Endothelial cell of umbilical vein (primary cell): Measurements from ENCODE around the gene NGFR. TPM values are rescaled to one million over a fixed set of nuclear protein-coding genes. Genes with fewer than 3 reads are reported as not detected.

Experiments used
- BruUV-seq: library from RNA; stranded (reverse); fragments of 400-500 nt; replicated peaks from 2 replicates; lab custom pipeline; 2021; lab: Mats Ljungman, UMichigan
- CTCF ChIA-PET: fragments of 300-600, 350-600 bp; sonication (Branson Sonifier 250); formaldehyde crosslinking; loops from one replicate; lab custom pipeline; 2021; ENCODE audit warnings: antibody characterized with exemption, inconsistent platforms; lab: Charles Lee
- POLR2A ChIA-PET: fragments of 300-600, 350-600 bp; sonication (Branson Sonifier 250); formaldehyde crosslinking; loops from one replicate; lab custom pipeline; 2021; ENCODE audit warnings: antibody characterized with exemption, inconsistent platforms; lab: Charles Lee
- DNase-seq: peaks from one replicate; pipeline ENCODE4 v3.0.0-alpha.2; 2011; ENCODE audit warnings: low read depth, low spot score
- FAIRE-seq: peaks from 2 replicates; lab custom pipeline; 2011; peaks lifted over from hg19 to GRCh38; lab: Jason Lieb, UNC
- H2AFZ ChIP-seq: 2 replicates; pipeline ENCODE4 v1.6.0; 2012; ENCODE audit warnings: low read depth, low read length, control low read depth, inconsistent platforms
- H3K27ac ChIP-seq: 2 replicates; pipeline ENCODE4 v1.5.1; 2011; ENCODE audit warnings: low read depth, mild to moderate bottlenecking, control low read depth, low read length, moderate library complexity; ENCODE audit not compliant: insufficient read depth
- H3K27me3 ChIP-seq, 2 experiments: 2 replicates each; pipeline versions ENCODE4 v1.6.0 to v1.6.1; 2011; ENCODE audit warnings: low read length in 2 of 2, mixed read lengths in 1 of 2; ENCODE audit not compliant: control insufficient read depth in 2 of 2, insufficient read depth in 2 of 2
- H3K36me3 ChIP-seq, 2 experiments: 2 replicates in 1 of 2; 3 replicates in 1 of 2; pipeline ENCODE4 v1.5.1; 2011; ENCODE audit warnings: low read length in 2 of 2, mild to moderate bottlenecking in 1 of 2, moderate library complexity in 1 of 2; ENCODE audit not compliant: control insufficient read depth in 2 of 2, insufficient read depth in 2 of 2; ENCODE audit errors: extremely low read depth in 1 of 2
- H3K4me1 ChIP-seq: 3 replicates; pipeline ENCODE4 v1.5.1; 2011; ENCODE audit warnings: mild to moderate bottlenecking, low read length; ENCODE audit not compliant: control insufficient read depth, insufficient read depth; ENCODE audit errors: extremely low read depth
- H3K4me2 ChIP-seq: 2 replicates; pipeline ENCODE4 v1.6.1; 2011; ENCODE audit warnings: low read length, control low read depth, mixed read lengths; ENCODE audit not compliant: insufficient read depth
- H3K4me3 ChIP-seq, 3 experiments: fragments of 200-600 bp in 1 of 3; sonication (generic), shearing (Covaris generic) in 1 of 3; replicated peaks in 1 of 3; 2 replicates each; pipeline ENCODE4 v1.5.1; 2011 to 2016; ENCODE audit warnings: control low read depth in 3 of 3, low read length in 3 of 3, mild to moderate bottlenecking in 2 of 3, inconsistent platforms in 1 of 3, low read depth in 1 of 3, moderate library complexity in 1 of 3; ENCODE audit not compliant: insufficient read depth in 1 of 3
- H3K79me2 ChIP-seq: 2 replicates; pipeline ENCODE4 v1.6.0; 2012; ENCODE audit warnings: low read length, inconsistent platforms; ENCODE audit not compliant: control insufficient read depth, insufficient read depth
- H3K9ac ChIP-seq: replicated peaks from 2 replicates; pipeline ENCODE3; 2011; ENCODE audit warnings: low read length, control low read depth; ENCODE audit not compliant: insufficient read depth; ENCODE audit errors: extremely low read depth
- H3K9me1 ChIP-seq: replicated peaks from 3 replicates; pipeline ENCODE4 v1.6.0; 2011; ENCODE audit warnings: mild to moderate bottlenecking, low read length; ENCODE audit not compliant: control insufficient read depth, insufficient read depth; ENCODE audit errors: extremely low read depth
- H3K9me3 ChIP-seq: replicated peaks from 2 replicates; pipeline ENCODE4 v1.5.1; 2012; ENCODE audit warnings: low read length, inconsistent platforms; ENCODE audit not compliant: control insufficient read depth, insufficient read depth
- H4K20me1 ChIP-seq: replicated peaks from 2 replicates; pipeline ENCODE3; 2011; ENCODE audit warnings: mild to moderate bottlenecking, low read length; ENCODE audit not compliant: control insufficient read depth, insufficient read depth; ENCODE audit errors: extremely low read depth
- CTCF ChIP-seq, 2 donors: IDR thresholded peaks; 1 replicate in 1 of 2; 2 replicates in 1 of 2; pipeline ENCODE4 v1.5.1; 2011; ENCODE audit warnings: low read length in 2 of 2, mild to moderate bottlenecking in 2 of 2, moderate library complexity in 2 of 2, control low read depth in 1 of 2, inconsistent platforms in 1 of 2, low read depth in 1 of 2; ENCODE audit not compliant: insufficient read depth in 1 of 2; ENCODE audit errors: extremely low read depth in 1 of 2
- EZH2 ChIP-seq: IDR thresholded peaks from 2 replicates; pipeline ENCODE4 v1.6.1; 2012; ENCODE audit warnings: borderline replicate concordance, low read depth, mild to moderate bottlenecking, moderate library complexity, low read length, inconsistent platforms; ENCODE audit not compliant: severe bottlenecking
- FOS ChIP-seq: IDR thresholded peaks from 2 replicates; pipeline ENCODE4 v1.6.1; 2011; ENCODE audit warnings: mild to moderate bottlenecking, low read length, moderate library complexity, borderline replicate concordance; ENCODE audit not compliant: insufficient read depth
- GATA2 ChIP-seq: IDR thresholded peaks from 2 replicates; pipeline ENCODE4 v1.7.0; 2011; ENCODE audit warnings: low read depth, mild to moderate bottlenecking, moderate library complexity, mixed read lengths, low read length; ENCODE audit not compliant: insufficient read length, insufficient read depth
- JUN ChIP-seq: IDR thresholded peaks from 2 replicates; pipeline ENCODE4 v1.6.1; 2011; ENCODE audit warnings: borderline replicate concordance, low read depth; ENCODE audit not compliant: insufficient read length, insufficient read depth
- MAX ChIP-seq: IDR thresholded peaks from 2 replicates; pipeline ENCODE4 v1.6.1; 2011; ENCODE audit not compliant: insufficient read depth, insufficient read length
- MYC ChIP-seq: IDR thresholded peaks from one replicate; pipeline ENCODE4 v1.6.1; 2011; ENCODE audit warnings: mild to moderate bottlenecking, low read depth, low read length
- POLR2A ChIP-seq: IDR thresholded peaks from 2 replicates; pipeline ENCODE4 v1.6.1; 2012; ENCODE audit warnings: low read depth, mild to moderate bottlenecking, control low read depth, low read length
- POLR2AphosphoS5 ChIP-seq: IDR thresholded peaks from 2 replicates; pipeline ENCODE4 v1.6.1; 2012; ENCODE audit warnings: low read depth, mild to moderate bottlenecking, control low read depth, low read length, moderate library complexity; ENCODE audit not compliant: insufficient read depth
- dilution Hi-C: fragments of 300-500 bp; cut with MboI; formaldehyde crosslinking; loops from one replicate; pipeline ENCODE4 v1.15.0; 2019; ENCODE audit warnings: low sequenced_read_pairs; ENCODE audit not compliant: extremely low pct_ligation_motif_present
- intact Hi-C: fragments of 100-400 bp; cut with micrococcal nuclease; formaldehyde crosslinking; loops from one replicate; pipeline ENCODE4 v1.10.0; 2022
- polyA plus RNA-seq, 4 experiments: library from polyadenylated mRNA; depleted of rRNA in 3 of 4; stranded (reverse) in 3 of 4; unstranded in 1 of 4; fragments of >200 nt; gene quantifications; 2 replicates each; pipeline versions ENCODE4 v1.2.1 to v1.2.3, GENCODE V29; 2011 to 2012; ENCODE audit warnings: missing spikeins in 1 of 4
- total RNA-seq: library from RNA; stranded (reverse); gene quantifications from 2 replicates; pipeline ENCODE4 v1.2.3, GENCODE V29; 2021

NGFR gene
- total and polyA plus RNA-seq, 2 donors (not counting 3 experiments of a cell fraction or from before 2014, with no cell fraction given) = not detected

DNA sequence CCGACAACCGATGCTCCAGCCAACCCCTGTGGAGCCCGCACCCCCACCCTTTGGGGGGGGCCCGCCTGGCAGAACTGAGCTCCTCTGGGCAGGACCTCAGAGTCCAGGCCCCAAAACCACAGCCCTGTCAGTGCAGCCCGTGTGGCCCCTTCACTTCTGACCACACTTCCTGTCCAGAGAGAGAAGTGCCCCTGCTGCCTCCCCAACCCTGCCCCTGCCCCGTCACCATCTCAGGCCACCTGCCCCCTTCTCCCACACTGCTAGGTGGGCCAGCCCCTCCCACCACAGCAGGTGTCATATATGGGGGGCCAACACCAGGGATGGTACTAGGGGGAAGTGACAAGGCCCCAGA is 17.9 kb downstream of the NGFR start:
- Histone ChIP-seq H3K4me2 (no peak overlapping the region), H3K27ac (no peak overlapping the region), H2AFZ (no peak overlapping the region), H3K79me2 (no peaks in the 10 kb centered on the region), H3K27me3 (peaks cover 4 to 8% of the 10 kb centered on the region in 2 experiments), H3K36me3 (no peaks in the 10 kb centered on the region), H3K4me1 (no peaks in the 10 kb centered on the region), H3K9me3 (no peaks in the 10 kb centered on the region), H4K20me1 (no peaks in the 10 kb centered on the region), H3K4me3 (no peak overlapping the region), H3K9ac (no peak overlapping the region), H3K9me1 (no peaks in the 10 kb centered on the region)
- no TSS peak for BruUV-seq
- FAIRE-seq (no peak), DNase-seq (no peak)
- TF ChIP-seq CTCF (IDR thresholded peaks at IDR 0.05; ENCODE audit: extremely low read depth in 1 of 2, insufficient read depth in 1 of 2, low read depth in 1 of 2, low read length in 2 of 2) (no peak), JUN (no peak), POLR2A (no peak), POLR2AphosphoS5 (no peak), FOS (no peak), MYC (no peak), GATA2 (no peak), EZH2 (no peak), MAX (no peak)
- ChIA-PET CTCF (interaction anchor here (0.6 kb wide), 1 partner anchor 245 kb away, joined by 4 read pairs; no protein-coding TSS in a partner anchor), POLR2A (no interaction called here)
- intact Hi-C loops = no loop called here
- dilution Hi-C loops = no loop called here
